ENCODE results near the gene EARS2.
A peak's percentile ranks its signal among the peaks of the same experiment; 100 is the strongest.
"Not testable (repeated sequence)": the region's sequence is repeated elsewhere in the genome, so short reads cannot be mapped to it uniquely, and the experiment has no call there.

The EARS2 gene

DNA sequence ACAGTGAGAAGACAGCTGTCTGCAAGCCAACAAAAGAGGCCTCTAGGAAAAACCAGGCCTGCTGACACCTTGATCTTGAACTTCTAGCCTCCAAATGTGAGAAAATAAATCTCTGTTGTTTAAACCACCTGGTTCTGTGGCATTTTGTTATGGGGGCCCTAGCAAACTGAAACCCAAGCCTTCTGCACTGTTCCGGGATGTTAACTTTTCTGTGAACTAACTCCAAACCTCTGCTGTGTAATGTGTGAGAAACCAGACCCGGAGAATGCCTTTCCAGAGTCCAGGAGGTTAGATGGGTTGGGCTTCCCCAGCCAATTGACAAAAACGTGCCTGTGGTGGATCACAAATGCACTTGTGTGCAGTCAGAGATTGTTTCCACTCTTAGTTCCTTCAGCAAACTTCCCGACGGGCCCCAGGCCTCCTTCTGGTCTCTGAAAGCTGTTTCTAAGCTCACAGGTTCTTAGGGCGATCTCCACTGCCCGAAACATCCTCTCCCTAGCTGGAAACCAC, 33.2 kb downstream of the EARS2 start:
- no peak for DNase-seq

DNA sequence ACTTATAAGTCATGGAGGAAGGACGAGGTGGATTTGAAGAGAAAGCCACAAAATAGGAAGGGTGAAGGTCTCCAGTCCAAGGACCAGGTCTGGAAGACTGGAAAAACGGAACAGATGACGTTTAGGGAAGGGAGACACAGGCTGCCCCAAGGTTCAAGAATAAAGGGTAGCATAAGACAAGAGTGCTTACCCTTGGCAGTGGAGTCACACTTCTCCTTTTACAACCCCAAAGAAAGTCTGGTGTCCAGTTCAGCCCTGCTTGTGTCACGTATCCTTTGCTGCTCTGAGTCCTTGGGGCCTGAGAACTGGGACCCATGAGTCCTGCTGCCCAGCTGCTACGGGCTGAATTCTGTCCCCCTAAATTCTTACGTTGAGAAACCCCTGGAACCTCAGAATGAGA, 33.8 kb downstream of the EARS2 start:
- no peak for DNase-seq

DNA sequence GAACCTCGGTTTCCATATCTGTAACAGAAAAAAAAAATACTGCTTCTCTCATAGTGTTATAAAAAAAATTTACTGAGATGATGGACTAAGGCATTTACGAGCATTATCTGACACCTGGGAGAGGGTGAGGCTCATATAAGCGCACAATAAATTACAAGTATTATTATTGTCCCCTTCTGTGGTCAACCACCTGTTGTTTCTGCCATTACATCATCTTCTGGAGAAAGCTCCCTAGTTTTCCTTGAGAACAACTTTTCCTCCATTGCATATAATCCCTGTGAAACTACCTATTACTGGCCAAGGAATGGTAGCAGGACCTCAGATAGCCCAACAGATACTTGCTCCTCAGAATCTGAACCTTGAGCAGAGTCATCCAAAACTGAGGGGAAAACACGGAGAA, 35.2 kb downstream of the EARS2 start:
- no peak for DNase-seq

DNA sequence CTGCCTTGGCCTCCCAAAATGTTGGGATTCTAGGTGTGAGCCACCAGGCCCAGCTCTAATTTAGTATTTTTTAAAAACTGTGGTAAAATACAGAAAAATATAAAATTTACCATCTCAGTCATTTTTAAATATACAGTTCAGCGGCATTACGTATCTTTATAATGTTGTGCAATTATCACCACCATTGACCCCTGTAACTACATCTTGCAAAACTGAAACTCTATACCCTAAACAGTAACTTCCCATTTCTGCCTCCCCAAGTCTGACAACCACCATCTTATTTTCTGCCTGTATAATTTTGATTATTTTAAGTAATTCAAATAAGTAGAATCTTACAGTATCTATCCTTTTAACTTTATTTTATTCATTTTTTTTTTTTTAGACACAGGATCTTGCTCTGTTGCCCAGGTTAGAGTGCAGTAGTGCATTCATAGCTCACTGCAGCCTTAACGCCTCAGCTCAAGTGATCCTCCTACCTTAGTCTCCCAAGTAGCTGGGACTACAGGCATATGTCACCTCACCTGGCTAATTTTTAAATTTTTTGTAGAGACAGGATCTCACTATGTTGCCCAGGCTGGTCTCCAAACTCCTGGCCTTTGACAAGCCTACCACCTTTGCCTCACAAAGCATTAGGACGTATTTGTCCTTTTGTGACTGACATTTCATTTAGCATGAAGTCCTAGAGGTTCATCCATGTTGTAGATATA, 36.0 kb downstream of the EARS2 start:
- no peak for DNase-seq

DNA sequence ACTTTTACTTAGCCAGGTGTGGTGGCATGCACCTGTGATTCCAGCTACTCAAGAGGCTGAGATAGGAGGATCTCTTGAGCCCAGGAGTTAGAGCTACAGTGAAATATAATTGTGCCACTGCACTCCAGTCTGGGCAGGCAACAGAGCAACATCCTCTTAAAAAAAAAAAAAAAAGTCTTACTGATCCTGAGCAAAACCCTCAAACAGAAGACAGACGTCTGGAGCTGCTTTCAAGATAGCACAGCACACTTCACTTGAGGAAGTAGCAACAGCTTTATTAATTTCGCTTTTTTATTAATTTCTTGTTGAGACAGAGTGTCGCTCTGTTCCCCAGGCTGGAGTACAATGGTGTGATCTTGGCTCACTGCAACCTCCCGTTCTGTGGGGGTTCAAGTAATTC, 36.6 kb downstream of the EARS2 start:
- DNase-seq: no peak

DNA sequence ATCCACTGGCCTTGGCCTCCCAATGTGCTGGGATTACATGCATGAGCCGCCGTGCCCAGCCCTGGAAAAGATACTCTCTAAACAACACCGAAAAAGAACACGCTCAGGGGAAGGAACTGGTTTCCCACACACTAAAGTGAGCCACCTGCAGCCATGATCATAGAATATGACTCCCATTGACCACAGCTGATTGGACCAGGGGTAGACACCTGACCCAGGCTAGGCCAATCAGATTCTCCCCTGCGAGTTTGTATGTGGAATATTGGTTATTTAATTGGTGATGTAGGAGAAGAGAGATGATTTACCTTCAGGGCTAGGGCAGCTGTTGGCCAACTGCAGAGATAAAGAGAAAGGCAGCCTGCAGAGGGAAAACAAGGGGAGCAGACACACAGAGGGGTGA, 37.9 kb downstream of the EARS2 start:
- DNase-seq: no peak

DNA sequence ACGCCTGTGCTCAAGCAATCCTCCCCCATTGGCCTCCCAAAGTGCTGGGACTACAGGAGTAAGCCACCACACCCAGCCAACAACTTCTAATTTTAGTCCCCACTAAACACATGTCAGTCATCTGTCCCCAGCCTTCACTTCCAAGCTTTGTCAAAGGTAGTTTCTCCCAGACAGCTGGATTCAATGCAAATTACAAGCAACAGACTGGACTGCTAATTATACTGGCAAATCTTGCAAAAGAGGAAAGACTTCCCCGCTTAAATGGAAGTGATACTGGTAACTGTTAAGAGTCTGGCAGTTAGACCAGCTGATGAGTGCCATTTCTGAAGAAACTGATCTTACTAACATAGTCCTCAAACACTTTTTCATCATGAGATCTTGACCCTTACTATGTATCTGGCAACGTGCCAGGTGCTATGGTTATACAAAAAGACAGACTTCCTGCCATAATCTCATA, 38.7 kb downstream of the EARS2 start:
- no peak for DNase-seq

DNA sequence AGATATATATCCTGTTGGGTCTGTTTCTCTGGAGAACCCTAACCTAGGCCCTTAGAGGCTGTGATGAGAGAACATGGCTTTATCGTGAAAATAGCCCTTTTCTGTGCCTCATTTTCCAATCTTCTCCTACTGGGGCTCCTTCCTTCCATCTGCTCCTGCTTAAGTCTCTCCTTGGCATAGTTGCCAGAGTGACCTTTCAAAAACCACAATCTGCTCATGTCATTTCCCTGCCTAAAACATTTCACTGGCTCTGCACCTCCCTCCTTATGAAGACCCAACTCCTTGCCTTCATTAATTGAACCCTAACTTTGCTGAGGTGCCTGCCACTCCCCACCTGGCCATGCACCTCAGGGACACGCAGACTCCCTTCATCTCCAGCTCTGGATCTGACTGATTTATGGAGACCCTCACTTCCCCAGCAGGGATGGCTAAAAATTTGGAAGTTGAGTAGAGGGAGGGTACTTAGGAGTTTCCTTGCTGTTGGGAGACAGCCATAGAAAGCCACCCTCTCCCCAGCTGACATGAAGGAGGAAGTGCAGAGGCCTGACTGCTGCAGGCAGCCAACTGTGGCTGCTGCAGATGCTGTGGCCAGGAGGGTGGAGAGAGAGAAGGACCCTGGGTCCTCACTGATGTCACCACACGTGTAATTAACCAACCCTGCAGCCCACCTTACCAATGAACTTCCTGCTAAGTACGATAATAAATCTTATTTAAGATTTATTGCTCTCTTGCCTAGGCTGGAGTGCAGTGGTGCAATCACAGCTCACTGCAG, 40.6 kb downstream of the EARS2 start:
- DNase-seq: no peak

DNA sequence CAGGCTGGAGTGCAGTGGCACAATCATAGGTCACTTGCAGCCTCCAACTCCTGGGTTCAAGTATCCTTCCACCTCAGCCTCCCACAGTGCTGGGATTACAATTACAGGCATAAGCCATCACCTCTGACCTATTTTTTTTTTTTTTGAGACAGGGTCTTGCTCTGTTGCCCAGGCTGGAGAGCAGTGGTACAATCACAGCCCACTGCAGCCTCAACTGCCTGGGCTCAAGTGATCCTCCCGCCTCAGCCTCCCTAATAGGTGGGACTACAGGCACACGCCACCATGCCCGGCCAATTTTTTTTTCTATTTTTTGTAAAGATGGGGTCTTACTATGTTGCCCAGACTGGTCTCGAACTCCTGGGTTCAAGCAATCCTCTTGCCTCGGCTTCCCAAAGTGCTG, 41.3 kb downstream of the EARS2 start:
- DNase-seq: no peak

DNA sequence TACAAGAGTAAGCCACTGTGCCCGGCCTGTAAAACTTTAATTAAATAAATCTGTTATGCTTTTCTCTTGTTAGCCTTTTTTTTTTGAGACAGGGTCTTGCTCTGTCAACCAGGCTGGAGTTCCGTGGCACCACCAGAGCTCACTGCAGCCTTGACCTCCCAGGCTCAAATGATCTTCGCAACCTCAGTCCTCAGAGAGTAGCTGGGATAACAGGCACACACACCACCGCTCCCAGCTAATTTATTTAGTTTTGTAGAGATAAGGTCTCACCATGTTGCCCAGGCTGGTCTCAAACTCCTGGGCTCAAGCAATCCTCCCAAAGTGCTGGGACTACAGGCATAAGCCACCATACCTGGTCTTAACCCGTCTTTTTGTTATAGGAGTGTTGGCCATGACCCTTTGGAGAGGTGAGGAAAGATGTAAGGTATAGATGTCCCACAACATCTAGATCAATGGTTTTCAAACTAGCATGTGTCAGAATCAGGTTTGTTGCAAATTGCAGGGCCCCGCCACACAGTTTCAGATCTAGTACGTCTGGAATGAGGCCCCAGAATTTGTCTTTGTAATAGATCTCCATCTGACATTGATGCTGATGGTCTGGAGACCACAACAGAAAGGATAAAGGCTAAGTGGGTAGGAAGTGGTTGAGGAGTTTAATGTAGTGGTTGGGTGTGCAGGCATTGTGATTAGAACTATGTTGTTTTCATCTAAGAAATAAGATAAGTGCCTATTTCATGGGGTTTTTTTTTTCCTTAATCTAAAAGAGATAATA, 42.6 kb downstream of the EARS2 start:
- DNase-seq: peak; percentile 43

DNA sequence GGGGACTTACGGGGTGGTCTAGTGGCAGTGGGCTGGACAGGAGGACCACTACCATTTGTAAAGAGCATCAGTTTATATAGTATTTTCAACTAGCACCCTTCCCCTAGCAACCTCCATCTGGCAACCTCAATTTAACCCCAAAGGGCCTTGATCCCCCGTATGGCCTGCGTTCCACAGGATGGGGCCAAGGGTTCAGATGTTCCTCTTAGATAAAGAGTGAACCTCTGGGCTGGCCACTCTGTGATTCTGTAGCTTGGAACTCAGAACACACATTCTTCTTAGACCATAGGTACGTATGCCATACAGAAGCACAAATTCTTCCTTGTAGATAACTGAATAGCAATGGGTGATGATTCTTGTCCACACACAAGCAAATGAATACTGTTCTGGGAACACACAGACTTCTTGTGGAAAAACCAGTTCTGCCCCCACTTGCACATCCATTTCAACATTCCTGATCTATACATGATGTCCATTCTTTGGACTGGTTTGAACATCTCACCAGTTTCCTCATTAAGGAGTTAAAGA, 44.9 kb downstream of the EARS2 start:
- DNase-seq: no peak

DNA sequence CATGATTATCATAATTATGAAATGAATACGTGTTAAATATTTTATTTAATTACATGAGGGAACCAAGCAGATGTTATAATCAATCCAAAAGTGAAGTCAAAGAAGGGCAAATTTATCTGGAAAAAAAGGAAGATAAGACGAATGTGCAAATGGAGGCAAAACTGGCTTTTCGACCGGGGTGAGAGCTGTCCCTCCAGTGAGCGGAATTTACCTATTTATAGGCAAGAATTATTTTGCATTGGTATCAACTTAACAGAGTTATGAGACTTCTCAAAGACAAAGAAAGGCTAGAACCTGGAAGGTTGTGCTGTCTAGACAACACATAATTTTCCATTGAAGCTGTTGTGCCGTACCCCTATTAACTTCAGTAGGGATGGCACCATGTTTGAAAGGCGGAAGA, 45.4 kb downstream of the EARS2 start:
- no peak for DNase-seq

DNA sequence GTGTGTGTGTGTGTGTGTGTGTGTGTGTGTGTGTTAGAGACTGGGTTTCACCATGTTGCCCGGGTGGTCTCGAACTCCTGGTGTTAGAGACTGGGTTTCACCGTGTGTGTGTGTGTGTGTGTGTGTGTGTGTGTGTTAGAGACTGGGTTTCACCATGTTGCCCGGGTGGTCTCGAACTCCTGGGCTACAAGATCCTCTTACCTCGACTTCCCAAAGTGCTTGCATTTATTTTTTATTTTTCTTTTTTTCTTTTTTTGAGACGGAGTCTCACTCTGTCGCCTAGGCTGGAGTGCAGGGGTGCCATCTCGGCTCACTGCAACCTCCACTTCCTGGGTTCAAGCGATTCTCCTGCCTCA, 46.3 kb downstream of the EARS2 start:
- not testable (repeated sequence) for DNase-seq

DNA sequence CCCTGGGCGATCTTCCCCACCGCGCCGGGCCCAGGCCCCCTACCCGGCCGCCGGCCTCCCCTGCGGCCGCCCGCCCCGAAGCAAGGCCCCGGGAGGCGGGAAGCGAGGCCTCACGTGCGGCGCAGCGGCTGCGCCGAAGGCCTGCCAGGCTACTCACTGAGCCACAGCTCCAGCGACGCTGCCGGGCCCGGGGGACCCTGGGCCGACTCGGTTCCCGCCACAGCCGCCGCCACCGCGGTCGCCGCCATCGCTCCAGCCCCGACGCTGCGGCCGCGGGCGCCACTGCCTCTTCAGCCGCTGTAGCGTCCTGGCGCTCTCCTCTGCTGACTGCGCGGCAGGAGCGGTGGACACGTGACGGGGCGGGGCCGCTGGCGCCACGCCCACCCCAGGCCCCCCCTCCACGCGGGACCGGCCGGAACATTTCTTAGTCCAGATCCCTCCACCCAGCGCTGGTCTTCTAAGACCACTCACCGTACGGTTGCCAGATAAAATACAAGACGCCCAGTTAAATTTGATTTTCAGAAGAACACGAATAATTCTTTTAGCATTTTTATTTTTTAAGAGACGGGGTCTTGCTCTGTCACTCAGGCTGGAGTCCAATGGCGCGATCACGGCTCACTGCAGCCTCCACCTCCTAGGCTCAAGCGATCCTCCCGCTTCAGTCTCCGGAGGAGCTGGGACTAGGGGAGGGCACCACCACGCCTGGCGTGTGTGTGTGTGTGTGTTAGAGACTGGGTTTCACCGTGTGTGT, 46.8 kb downstream of the EARS2 start, which contains the start of gene GGA2:
TSS of gene GGA2 (minus strand) at position 331 of the 751 bp plus-strand sequence. CDS start at position 248, 83 bp downstream.
- peak; percentile 84 for DNase-seq

DNA sequence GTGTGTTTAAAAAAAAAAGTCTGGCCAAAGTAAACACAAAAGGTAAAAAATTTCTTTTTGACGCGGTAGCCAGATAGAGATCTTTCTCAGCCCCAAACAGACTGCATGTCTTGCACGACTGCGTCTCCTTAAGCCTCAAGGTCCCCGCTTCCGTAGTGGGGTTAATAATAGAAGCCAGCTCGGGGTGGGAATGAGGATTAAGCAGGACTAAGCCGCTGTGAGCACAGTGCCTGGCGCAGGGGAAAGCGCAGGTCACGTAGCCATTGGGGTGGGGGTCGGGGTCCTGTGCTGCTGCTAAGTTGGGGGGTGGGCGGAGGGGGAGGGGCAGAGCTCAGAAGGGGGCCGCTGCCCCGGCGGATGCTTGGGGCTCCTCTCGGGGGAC, 47.4 kb downstream of the EARS2 start:
- peak; percentile 42 for DNase-seq

DNA sequence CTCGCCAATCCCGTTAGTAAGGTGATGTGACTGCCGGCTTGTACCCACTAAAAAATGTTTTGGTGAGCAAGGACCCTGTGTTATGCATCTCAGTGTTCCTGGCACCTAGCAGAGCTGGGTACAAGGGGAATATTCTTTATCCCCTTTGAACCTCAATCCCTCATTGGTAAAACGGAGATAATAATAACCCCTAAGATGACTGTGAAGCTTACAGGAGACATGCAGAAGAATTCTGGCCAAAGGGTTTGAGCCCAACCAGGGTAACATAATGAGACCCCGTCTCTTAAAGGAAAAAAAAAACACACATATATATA, 47.8 kb downstream of the EARS2 start:
- no peak for DNase-seq

DNA sequence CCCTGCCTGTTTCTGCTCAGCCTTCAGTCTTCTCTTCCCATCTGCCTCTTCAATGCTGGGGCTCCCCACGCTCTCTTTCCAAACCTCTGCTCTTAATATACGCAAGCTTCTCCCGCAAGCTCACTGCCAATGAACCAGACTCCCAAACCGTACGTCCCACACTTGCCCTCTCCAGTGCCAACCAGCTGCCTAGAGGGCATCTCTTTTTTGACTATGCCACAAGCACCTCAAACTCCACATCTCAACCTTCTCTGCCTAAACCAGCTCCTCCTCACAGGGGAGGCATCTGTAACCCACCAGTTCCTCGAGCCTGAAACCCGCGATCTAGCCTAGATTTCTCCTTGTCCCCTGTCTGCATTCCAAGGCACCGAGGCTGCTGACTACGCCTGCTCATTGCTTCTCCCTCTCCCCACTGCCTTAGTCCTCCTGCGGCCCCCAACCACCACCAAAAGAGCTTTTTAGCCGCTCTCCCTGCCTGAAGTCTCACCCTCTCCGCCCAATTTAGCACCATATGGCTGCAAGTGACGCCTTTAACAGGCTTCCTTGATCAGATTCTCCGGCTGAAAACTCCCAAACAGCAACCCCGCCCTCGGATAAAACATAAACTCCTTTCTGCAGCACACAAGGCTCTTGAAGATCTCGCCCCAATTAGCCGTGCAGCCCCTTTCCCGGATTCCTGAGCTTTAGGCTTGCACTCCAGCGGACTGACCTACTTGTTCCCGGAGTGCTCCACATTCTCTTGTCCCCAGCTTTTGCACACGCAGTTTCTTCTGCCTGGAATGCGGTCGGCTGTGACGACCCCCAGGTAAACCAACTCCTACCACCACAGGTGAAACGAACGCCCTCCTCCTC, 48.3 kb downstream of the EARS2 start:
- DNase-seq: no peak

DNA sequence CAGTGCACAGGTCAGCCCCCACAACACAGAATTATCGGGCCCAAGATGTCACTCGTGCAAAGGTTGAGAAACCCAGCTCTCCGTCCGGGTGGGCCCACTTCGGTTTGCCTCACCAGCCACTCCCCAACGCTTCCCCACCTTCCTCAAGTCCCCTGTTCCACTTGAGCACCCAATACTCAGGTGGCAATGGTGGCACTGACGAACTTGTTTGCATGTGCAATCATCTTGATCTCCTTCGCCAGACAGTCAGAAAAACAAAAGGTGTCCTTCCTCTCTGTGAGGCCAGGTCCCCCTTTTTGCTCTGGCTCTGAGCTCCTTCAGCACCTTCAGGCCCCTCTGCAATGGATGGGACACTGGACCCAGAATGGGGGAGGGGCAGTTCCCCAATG, 50.5 kb downstream of the EARS2 start:
- no peak for DNase-seq

DNA sequence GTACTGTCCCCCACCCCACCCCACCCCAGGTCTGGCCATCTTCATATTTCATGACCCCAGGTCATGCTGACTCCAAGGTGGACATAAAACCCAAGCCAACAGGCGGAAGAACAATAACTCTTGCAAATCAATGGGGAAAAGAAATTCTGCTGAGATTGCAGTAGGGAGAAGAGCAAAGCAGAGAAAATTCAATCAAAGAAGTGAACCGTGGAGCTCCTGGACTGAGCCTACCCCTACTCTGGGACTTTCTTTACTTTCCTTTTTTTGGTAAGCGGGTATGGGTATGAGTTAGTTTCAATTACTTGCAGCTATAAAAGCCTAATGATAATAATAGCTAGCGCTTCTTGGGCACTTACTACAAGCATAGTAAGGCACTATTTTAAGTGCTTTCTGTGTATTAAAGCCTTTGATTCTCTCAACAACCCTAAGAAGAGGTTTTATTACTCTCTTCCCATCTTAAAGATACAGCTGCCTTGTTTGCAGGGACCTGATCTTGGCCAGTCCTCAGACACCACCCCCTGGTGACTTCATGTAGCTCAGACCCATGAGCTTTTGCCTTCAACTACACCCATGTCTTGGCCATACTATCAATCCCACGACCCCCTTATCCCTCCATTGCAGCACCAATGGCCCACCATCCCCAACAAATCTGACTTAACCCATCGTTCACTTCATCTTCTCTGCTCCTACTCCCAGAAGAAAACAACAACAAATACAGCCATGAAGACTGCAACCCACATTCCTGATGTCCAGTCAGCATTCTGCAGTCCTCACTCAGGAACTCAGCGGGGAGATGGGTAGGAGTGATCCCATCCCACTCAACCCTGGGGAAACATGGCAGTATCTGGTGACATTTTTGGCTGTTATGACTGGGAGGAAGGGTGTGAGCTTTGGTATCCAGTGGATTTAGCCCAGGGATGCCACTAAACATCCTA, 51.2 kb downstream of the EARS2 start:
- DNase-seq: no peak

DNA sequence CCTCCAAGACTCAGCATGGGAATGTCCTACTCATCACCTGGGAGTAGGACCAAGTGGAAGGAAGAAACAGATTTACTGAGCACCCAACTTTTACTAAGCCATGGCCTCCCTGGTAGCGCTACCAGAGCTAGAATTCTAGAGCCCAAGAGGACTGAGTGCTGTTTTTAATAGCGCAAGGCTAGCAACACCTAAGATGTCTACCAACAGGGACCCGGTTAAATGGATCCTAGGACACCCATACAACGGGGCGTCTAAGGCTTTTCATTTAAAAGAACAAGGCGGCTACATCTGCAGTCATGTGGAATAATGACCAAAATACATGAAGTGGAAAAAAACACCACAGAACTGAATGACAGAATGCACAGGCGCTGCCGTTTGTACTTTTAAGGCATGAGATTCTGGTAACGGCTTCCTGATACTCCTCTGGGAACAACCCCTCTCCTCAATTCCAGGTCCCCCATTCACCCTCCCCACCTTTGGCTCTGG, 51.9 kb downstream of the EARS2 start:
- DNase-seq: no peak

All from activated CD4-positive, alpha-beta T cell treated with anti-CD3 and anti-CD28 coated beads for 48 hours (primary cell).